Esophagus squamous epithelium (tissue), 4 donors: ENCODE measurements around the gene MN1.

Experiments
- CTCF ChIP-seq, 6 experiments: fragments of 450-650 bp in 4 of 6; fragments of 200-600 bp in 2 of 6; sonication (generic) in 2 of 6; IDR thresholded peaks; one replicate each; pipeline ENCODE4 v1.5.1; 2016 to 2019; ENCODE audit warnings: antibody characterized with exemption in 6 of 6, mild to moderate bottlenecking in 4 of 6, moderate library complexity in 4 of 6
- POLR2A ChIP-seq, 4 donors: fragments of 450-650 bp; IDR thresholded peaks; one replicate each; pipeline ENCODE4 v1.6.1; 2017; ENCODE audit warnings: antibody characterized with exemption in 4 of 4, mild to moderate bottlenecking in 4 of 4, moderate library complexity in 3 of 4

- no peak for TF ChIP-seq CTCF (IDR thresholded peaks at IDR 0.05)
- TF ChIP-seq POLR2A (IDR thresholded peaks at IDR 0.05) = no peak
Observed at GRCh38 chr22:27766679-27767078, 34.9 kb downstream of the MN1 start.
